ENCODE data around the gene PPP6C. TPM values are rescaled to one million over a fixed set of nuclear protein-coding genes. Genes with fewer than 3 reads are reported as not detected.

Gene PPP6C
- total RNA-seq = 9.0 and 9.4 TPM in 2 replicates

DNA sequence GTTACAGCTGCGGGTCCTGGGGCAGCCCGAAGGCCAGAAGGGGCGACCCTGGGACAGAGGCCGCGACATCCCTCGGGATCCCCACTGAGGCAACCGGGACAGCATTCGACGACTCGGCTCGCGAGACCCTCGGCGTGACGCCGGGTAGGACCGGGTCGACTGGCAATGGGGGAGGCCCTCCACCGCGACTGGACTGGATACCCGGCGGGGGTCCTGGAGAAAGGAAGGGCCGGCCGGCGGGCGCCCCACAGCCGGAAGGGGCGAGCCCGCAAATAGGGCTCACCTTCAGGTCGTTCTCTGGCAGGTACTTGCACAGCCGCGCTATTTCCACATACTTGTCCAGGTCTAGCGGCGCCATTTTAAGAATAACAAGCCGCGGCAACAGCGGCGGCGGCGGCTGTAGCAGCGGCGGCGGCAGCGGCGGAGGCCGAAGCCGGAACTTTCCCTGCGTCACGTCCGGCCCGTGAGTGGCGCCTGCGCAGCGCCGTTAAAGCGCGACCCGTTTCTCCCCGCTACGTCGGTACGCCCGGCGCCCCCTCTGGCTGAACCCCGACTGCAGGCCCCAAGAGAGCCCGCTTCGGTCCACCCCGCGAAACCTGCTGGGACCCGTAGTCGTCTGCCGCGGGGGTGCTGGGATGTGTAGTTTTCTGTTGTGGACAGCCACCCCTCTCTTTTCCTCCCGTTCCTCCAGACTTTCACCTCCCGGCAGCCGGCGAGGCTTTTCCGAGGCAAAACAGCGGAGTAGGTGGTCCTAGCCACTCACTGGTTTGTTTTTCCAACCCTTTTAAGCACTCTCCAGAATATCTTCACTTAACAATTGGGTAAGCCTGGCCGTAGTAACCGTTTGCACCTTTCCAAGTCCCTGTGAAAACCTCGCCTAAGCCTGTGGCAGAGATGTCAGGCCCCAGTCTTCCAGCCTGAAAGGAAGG is at the start of gene PPP6C:
TSS of gene PPP6C (minus strand) at position 443 of the 929 bp plus-strand sequence. CDS start at position 358, 85 bp downstream.

DNA sequence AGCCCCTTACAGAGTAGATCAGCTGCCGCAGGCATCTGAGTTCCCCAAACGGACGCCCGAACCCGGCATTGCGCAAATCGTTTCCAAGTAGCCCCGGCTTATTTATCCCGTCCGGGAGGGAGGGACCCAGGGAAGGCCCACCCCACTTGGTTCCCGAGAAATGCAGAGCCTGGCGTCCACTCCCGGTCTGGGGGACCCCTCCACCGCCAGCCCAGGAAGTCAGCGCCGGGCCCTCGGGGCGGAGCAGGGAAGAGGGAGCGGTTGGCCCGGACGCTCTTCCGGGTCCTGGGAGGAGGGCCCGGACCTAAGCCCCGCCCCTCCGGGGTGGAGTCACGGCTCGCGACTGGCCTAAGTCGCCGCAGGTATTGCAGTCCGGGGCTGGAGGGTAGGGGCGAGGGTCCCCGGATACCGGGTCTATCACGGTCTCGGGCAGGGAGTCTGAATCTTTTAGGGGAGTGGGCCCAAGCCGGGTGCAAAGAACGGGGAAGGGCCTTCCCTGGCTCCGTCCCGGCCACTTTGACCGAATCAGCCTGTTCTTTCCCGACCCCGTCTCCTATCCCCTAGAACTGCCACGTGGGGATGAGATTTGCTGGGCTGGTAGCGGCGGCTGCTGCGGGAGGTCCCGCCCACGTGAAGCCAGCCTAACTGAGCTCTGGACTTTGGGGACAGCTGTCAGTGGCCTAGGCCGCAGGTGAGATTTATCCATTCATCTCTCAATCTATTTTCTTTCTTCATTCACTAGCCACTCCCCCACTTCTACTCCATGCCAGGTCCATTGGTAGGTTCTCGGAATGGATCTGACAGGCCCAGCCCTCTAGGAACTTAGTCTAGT is 10.8 kb upstream of the PPP6C start, which contains the start of gene RABEPK:
TSS of gene RABEPK (plus strand) at position 327 of the 832 bp plus-strand sequence. CDS start 2,472 bp downstream, outside the sequence.

DNA sequence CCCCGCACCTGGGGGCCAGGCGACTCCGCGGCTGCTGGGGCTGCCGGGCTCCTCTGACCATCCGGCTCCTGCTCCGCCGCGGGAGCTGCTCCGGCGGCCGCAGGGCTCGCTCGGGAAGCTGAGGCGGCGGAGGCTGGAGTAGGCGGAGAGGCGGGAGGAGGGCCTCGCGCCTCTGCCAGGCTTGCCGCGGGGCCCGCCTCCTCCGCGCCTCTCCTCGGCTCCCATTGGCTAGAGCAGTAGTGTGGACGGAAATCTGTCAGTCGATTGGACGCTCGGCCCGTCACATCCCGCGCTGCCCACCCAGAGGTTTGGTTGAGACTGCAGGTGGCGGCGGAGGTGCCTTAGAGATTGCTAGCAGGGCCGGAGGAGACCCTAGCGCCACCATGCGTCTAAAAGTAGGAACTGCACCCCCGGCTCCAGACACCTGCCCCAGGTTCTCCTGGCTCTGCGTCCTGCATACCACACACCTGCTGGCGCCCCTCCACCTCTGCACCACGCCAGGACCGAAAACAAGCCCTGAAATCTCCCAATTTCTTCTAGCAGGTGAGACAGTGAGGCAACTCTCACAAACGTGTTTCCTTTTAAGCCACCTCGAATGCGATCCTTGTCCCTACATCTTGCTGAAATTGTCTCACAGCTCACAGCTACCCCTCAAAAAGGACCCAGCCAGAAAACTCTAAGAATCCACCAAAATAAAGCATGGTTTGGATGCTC is 46.1 kb downstream of the PPP6C start, which contains the start of gene SCAI:
TSS of gene SCAI (minus strand) at position 152 of the 714 bp plus-strand sequence. CDS start at position 61, 91 bp downstream.

Other genes with a start within 250 kb of the PPP6C start
- gene GOLGA1, start 248.7 kb downstream of the PPP6C start, total RNA-seq = 9.1 and 10.7 TPM in 2 replicates
- 4.8 and 6.7 TPM in 2 replicates for gene SCAI, start 46.3 kb downstream of the PPP6C start, total RNA-seq
- 40.5 and 41.2 TPM in 2 replicates for gene RABEPK, start 10.7 kb upstream of the PPP6C start, total RNA-seq
- gene HSPA5, start 51.5 kb upstream of the PPP6C start, total RNA-seq = 191 and 214 TPM in 2 replicates
- gene GAPVD1, start 72.0 kb upstream of the PPP6C start, total RNA-seq = 34.1 and 36.1 TPM in 2 replicates

Data from smooth muscle cell of bladder (primary cell).